Smooth muscle cell (in vitro differentiated cells): ENCODE data around the gene BCKDHA. TPM values are rescaled to one million over a fixed set of nuclear protein-coding genes. Genes with fewer than 3 reads are reported as not detected.

ENCODE experiments used
- DNase-seq: peaks from one replicate; lab custom pipeline; 2025; ENCODE audit not compliant: unreplicated experiment; lab: John Stamatoyannopoulos, UW
- H2AFZ ChIP-seq: fragments of 200-600 bp; sonication (generic); 2 replicates; pipeline ENCODE4 v1.6.0; 2016; ENCODE audit warnings: antibody characterized with exemption, low read depth, mild to moderate bottlenecking
- H3F3A ChIP-seq: fragments of 200-600 bp; sonication (generic); 2 replicates; pipeline ENCODE4 v1.6.0; 2017; ENCODE audit warnings: antibody characterized with exemption, low read depth
- H3K27ac ChIP-seq: fragments of 200-600 bp; sonication (generic); 2 replicates; pipeline ENCODE4 v1.5.1; 2016; ENCODE audit warnings: low read depth, mild to moderate bottlenecking
- H3K27me3 ChIP-seq: fragments of 200-600 bp; sonication (generic); 2 replicates; pipeline ENCODE4 v1.6.1; 2016; ENCODE audit warnings: low read depth, mild to moderate bottlenecking
- H3K36me3 ChIP-seq: fragments of 200-600 bp; sonication (generic); 2 replicates; pipeline ENCODE4 v1.5.1; 2016; ENCODE audit warnings: low read depth
- H3K4me1 ChIP-seq: fragments of 200-600 bp; sonication (generic); 2 replicates; pipeline ENCODE4 v1.5.1; 2016; ENCODE audit warnings: low read depth
- H3K4me2 ChIP-seq: fragments of 200-600 bp; sonication (generic); 2 replicates; pipeline ENCODE4 v1.6.0; 2016; ENCODE audit warnings: mild to moderate bottlenecking
- H3K4me3 ChIP-seq: fragments of 200-600 bp; sonication (generic); 2 replicates; pipeline ENCODE4 v1.5.1; 2016; ENCODE audit warnings: mild to moderate bottlenecking
- H3K79me2 ChIP-seq: fragments of 200-600 bp; sonication (generic); 2 replicates; pipeline ENCODE4 v1.6.0; 2016; ENCODE audit warnings: low read depth, mild to moderate bottlenecking
- H3K9ac ChIP-seq: fragments of 200-600 bp; sonication (generic); 2 replicates; pipeline ENCODE4 v1.6.0; 2016; ENCODE audit warnings: low read depth
- H3K9me3 ChIP-seq: fragments of 200-600 bp; sonication (generic); replicated peaks from 2 replicates; pipeline ENCODE4 v1.5.1; 2016; ENCODE audit warnings: low read depth
- H4K20me1 ChIP-seq: fragments of 200-600 bp; sonication (generic); 2 replicates; pipeline ENCODE4 v1.6.0; 2016; ENCODE audit warnings: low read depth
- CTCF ChIP-seq: fragments of 200-600 bp; sonication (generic); IDR thresholded peaks from 2 replicates; pipeline ENCODE4 v1.5.1; 2017; ENCODE audit warnings: borderline replicate concordance, mild to moderate bottlenecking, antibody characterized with exemption; ENCODE audit not compliant: insufficient read depth, poor library complexity, severe bottlenecking
- WGBS: methylation state at CpG from one replicate; pipeline ENCODE4 v1.1.7; 2016; ENCODE audit warnings: low lambda C conversion rate; 5-methylcytosine and 5-hydroxymethylcytosine counted together
- polyA plus RNA-seq: library from polyadenylated mRNA; unstranded; fragments of >200 nt; fragmentation: Nextera tagmentation; extraction: Ambion mirVana; gene quantifications from 2 replicates; pipeline ENCODE4 v1.2.1, GENCODE V29; 2016
- total RNA-seq: library from RNA; depleted of rRNA; stranded (reverse); fragments of >200 nt; gene quantifications from 2 replicates; pipeline ENCODE4 v1.2.3, GENCODE V29; 2014

Gene BCKDHA
- total and polyA plus RNA-seq, 2 experiments from 2014 or later, result 24.6 to 53.9 TPM

- H3K9ac ChIP-seq, result no peak overlapping the region
- no peak overlapping the region for H3K4me3 ChIP-seq
- H3K4me2 ChIP-seq, result no peak overlapping the region
- no peaks in the 10 kb centered on the region for H3K79me2 ChIP-seq
- TF ChIP-seq CTCF, result no peak
- no peak overlapping the region for H2AFZ ChIP-seq
- H3K36me3 ChIP-seq, result no peaks in the 10 kb centered on the region
- no peaks in the 10 kb centered on the region for H4K20me1 ChIP-seq
- H3K27ac ChIP-seq, result no peak overlapping the region
- WGBS, result 98% methylated on average over 11 of the region's 11 CpGs
- H3K27me3 ChIP-seq, result no peaks in the 10 kb centered on the region
- H3K9me3 ChIP-seq, result no peaks in the 10 kb centered on the region
- H3F3A ChIP-seq, result no peaks in the 10 kb centered on the region
- no peak for DNase-seq
- H3K4me1 ChIP-seq, result peaks cover 4% of the 10 kb centered on the region
These were observed 6.0 kb upstream of the BCKDHA start for GRCh38 chr19:41391618-41392017.

- no peak overlapping the region for H3K9ac ChIP-seq
- no peaks in the 10 kb centered on the region for H3K27me3 ChIP-seq
- WGBS, result 98% methylated on average over 12 of the region's 12 CpGs
- no peak overlapping the region for H2AFZ ChIP-seq
- no peaks in the 10 kb centered on the region for H3K36me3 ChIP-seq
- H4K20me1 ChIP-seq, result no peaks in the 10 kb centered on the region
- no peak overlapping the region for H3K27ac ChIP-seq
- peaks cover 1% of the 10 kb centered on the region for H3K79me2 ChIP-seq
- no peaks in the 10 kb centered on the region for H3F3A ChIP-seq
- H3K4me2 ChIP-seq, result no peak overlapping the region
- no peak overlapping the region for H3K4me3 ChIP-seq
- no peak for TF ChIP-seq CTCF
- H3K4me1 ChIP-seq, result peaks cover 7% of the 10 kb centered on the region
- no peaks in the 10 kb centered on the region for H3K9me3 ChIP-seq
- DNase-seq, result no peak
These were observed 4.8 kb upstream of the BCKDHA start for GRCh38 chr19:41392775-41393174.

- Histone ChIP-seq H3K4me1 (peaks cover 16% of the 10 kb centered on the region), H3K27me3 (no peaks in the 10 kb centered on the region), H3K9ac (no peak overlapping the region), H3F3A (no peaks in the 10 kb centered on the region), H3K36me3 (no peaks in the 10 kb centered on the region), H3K4me3 (no peak overlapping the region), H2AFZ (no peak overlapping the region), H3K4me2 (no peak overlapping the region), H4K20me1 (no peaks in the 10 kb centered on the region), H3K9me3 (no peaks in the 10 kb centered on the region), H3K79me2 (peaks cover 21% of the 10 kb centered on the region), H3K27ac (no peak overlapping the region)
- no peak for TF ChIP-seq CTCF
- WGBS, result 92% methylated on average over 6 of the region's 6 CpGs
- DNase-seq, result no peak
These were observed 2.3 kb upstream of the BCKDHA start for GRCh38 chr19:41395355-41395754.

- peaks cover 16% of the 10 kb centered on the region for H3K4me1 ChIP-seq
- 2% methylated on average over 5 of the region's 5 CpGs for WGBS
These were observed 416 bp downstream of the BCKDHA start for GRCh38 chr19:41398050-41398418.

More at GRCh38 chr19:41398050-41398418, 416 bp downstream of the BCKDHA start:
- H3K9ac ChIP-seq, result peak overlapping the region; percentile 96
- H3K9me3 ChIP-seq, result no peaks in the 10 kb centered on the region
- no peaks in the 10 kb centered on the region for H3K27me3 ChIP-seq
- no peak for TF ChIP-seq CTCF
- H3F3A ChIP-seq, result no peaks in the 10 kb centered on the region
- no peaks in the 10 kb centered on the region for H3K36me3 ChIP-seq
- peak overlapping the region; percentile 83 for H3K4me3 ChIP-seq
- peaks cover 21% of the 10 kb centered on the region for H3K79me2 ChIP-seq
- H2AFZ ChIP-seq, result peak overlapping the region; percentile 79
- no peaks in the 10 kb centered on the region for H4K20me1 ChIP-seq
- peak overlapping the region; percentile 91 for H3K27ac ChIP-seq
- peak overlapping the region; percentile 97 for H3K4me2 ChIP-seq
- DNase-seq, result no peak
